HEK293 (cell line): ENCODE results near the gene ZFPL1.

Source experiments
- BCL11A ChIP-seq: fragments of 450-650 bp; formaldehyde crosslinking; IDR thresholded peaks from 2 replicates; pipeline ENCODE4 v1.5.1; 2016; ENCODE audit warnings: low read depth, missing biosample characterization, missing genetic modification characterization
- CTCF ChIP-seq: fragments of 450-650 bp; formaldehyde crosslinking; IDR thresholded peaks from 2 replicates; pipeline ENCODE4 v1.5.1; 2016; ENCODE audit warnings: missing biosample characterization, missing genetic modification characterization
- MEIS1 ChIP-seq: sonication (generic); formaldehyde crosslinking; IDR thresholded peaks from 2 replicates; pipeline ENCODE4 v1.8.1; 2022; ENCODE audit warnings: missing genetic modification reagents, mild to moderate bottlenecking, borderline replicate concordance
- RBAK ChIP-seq: fragments of 450-650 bp; formaldehyde crosslinking; IDR thresholded peaks from 2 replicates; pipeline ENCODE4 v1.5.1; 2016; ENCODE audit warnings: missing biosample characterization, missing genetic modification characterization
- REST ChIP-seq: fragments of 450-650 bp; formaldehyde crosslinking; IDR thresholded peaks from 2 replicates; pipeline ENCODE4 v1.5.1; 2016; ENCODE audit warnings: missing biosample characterization, missing genetic modification characterization
- ZBTB1 ChIP-seq: fragments of 450-650 bp; formaldehyde crosslinking; IDR thresholded peaks from 2 replicates; pipeline ENCODE4 v1.5.1; 2016; ENCODE audit warnings: missing biosample characterization, missing genetic modification characterization
- ZBTB17 ChIP-seq: fragments of 450-650 bp; formaldehyde crosslinking; IDR thresholded peaks from 2 replicates; pipeline ENCODE4 v1.5.1; 2016; ENCODE audit warnings: missing biosample characterization, missing genetic modification characterization
- ZEB2 ChIP-seq: fragments of 450-650 bp; formaldehyde crosslinking; IDR thresholded peaks from 2 replicates; pipeline ENCODE4 v1.5.1; 2016; ENCODE audit warnings: missing biosample characterization, missing genetic modification characterization
- ZNF280D ChIP-seq: fragments of 450-650 bp; formaldehyde crosslinking; IDR thresholded peaks from 2 replicates; pipeline ENCODE4 v1.5.1; 2016; ENCODE audit warnings: missing biosample characterization, missing genetic modification characterization
- ZNF350 ChIP-seq: fragments of 450-650 bp; formaldehyde crosslinking; IDR thresholded peaks from 2 replicates; pipeline ENCODE4 v1.5.0; 2017; ENCODE audit warnings: missing biosample characterization, mild to moderate bottlenecking, missing genetic modification characterization
- ZNF518A ChIP-seq: fragments of 450-650 bp; formaldehyde crosslinking; conservative IDR thresholded peaks from 2 replicates; pipeline ENCODE4 v1.5.1; 2016; ENCODE audit warnings: low read depth, missing biosample characterization, missing genetic modification characterization

GRCh38 chr11:65115361-65116082 lies 31.5 kb downstream of the ZFPL1 start:
- TF ChIP-seq CTCF (tag by site-specific recombination) (no peak), RBAK (tag by site-specific recombination) (no peak), ZNF350 (tag by site-specific recombination) (no peak), ZEB2 (tag by site-specific recombination) (no peak), ZNF280D (tag by site-specific recombination) (no peak), MEIS1 (no peak), REST (tag by site-specific recombination) (no peak), BCL11A (tag by site-specific recombination) (no peak), ZNF518A (tag by site-specific recombination) (no peak), ZBTB1 (tag by site-specific recombination) (no peak), ZBTB17 (tag by site-specific recombination) (no peak)
